GM15510 (cell line): ENCODE results near the gene MMP25.

Experiments
- POLR2A ChIP-seq: IDR thresholded peaks from 3 replicates; pipeline ENCODE4 v1.6.1; 2011; ENCODE audit warnings: borderline replicate concordance; ENCODE audit not compliant: insufficient read length; ENCODE audit errors: extremely low read depth

The MMP25 gene

GRCh38 chr16:3032624-3033023, 13.7 kb upstream of the MMP25 start:
- no peak for TF ChIP-seq POLR2A

GRCh38 chr16:3035289-3035971, 10.9 kb upstream of the MMP25 start:
- no peak for TF ChIP-seq POLR2A

- TF ChIP-seq POLR2A = no peak
Measured at GRCh38 chr16:3035972-3036725, 10.2 kb upstream of the MMP25 start.

- no peak for TF ChIP-seq POLR2A
Measured at GRCh38 chr16:3036726-3037315, 9.5 kb upstream of the MMP25 start, which contains the start of gene BICDL2. Gene BICDL2 (minus strand): TSS chr16:3036944. CDS start chr16:3035496, 1,448 bp downstream.

- no peak for TF ChIP-seq POLR2A
Measured at GRCh38 chr16:3038256-3038655, 8.1 kb upstream of the MMP25 start.

GRCh38 chr16:3038896-3039295, 7.5 kb upstream of the MMP25 start:
- no peak for TF ChIP-seq POLR2A

GRCh38 chr16:3042376-3042775, 4.0 kb upstream of the MMP25 start:
- TF ChIP-seq POLR2A = no peak

- no peak for TF ChIP-seq POLR2A
Measured at GRCh38 chr16:3044708-3045107, 1.7 kb upstream of the MMP25 start.

GRCh38 chr16:3046641-3047386, 453 bp downstream of the MMP25 start:
- no peak for TF ChIP-seq POLR2A

GRCh38 chr16:3047387-3047720, 993 bp downstream of the MMP25 start:
- TF ChIP-seq POLR2A = no peak

GRCh38 chr16:3049921-3050481, 3.6 kb downstream of the MMP25 start:
- no peak for TF ChIP-seq POLR2A

GRCh38 chr16:3050487-3050886, 4.1 kb downstream of the MMP25 start:
- no peak for TF ChIP-seq POLR2A

GRCh38 chr16:3051009-3051408, 4.6 kb downstream of the MMP25 start:
- no peak for TF ChIP-seq POLR2A

GRCh38 chr16:3051494-3051893, 5.1 kb downstream of the MMP25 start:
- no peak for TF ChIP-seq POLR2A
